GM21717 (cell line): ENCODE measurements around the gene TTLL11.

Experiments used
- ATAC-seq: cut with Tn5 transposase; IDR thresholded peaks from one replicate; pipeline ENCODE4 v1.9.1; 2021; ENCODE audit warnings: mild to moderate bottlenecking, moderate library complexity; ENCODE audit not compliant: unreplicated experiment

The TTLL11 gene

GRCh38 chr9:121944711-121945191 lies 148.4 kb downstream of the TTLL11 start:
- ATAC-seq: no peak

- no peak for ATAC-seq
These were observed 149.6 kb downstream of the TTLL11 start for GRCh38 chr9:121943463-121943862.

- no peak for ATAC-seq
These were observed 150.2 kb downstream of the TTLL11 start for GRCh38 chr9:121942866-121943382.

GRCh38 chr9:121942313-121942712 lies 150.8 kb downstream of the TTLL11 start:
- no peak for ATAC-seq

- ATAC-seq: no peak
These were observed 153.5 kb downstream of the TTLL11 start for GRCh38 chr9:121939643-121940042.

- ATAC-seq: no peak
These were observed 154.5 kb downstream of the TTLL11 start for GRCh38 chr9:121938621-121939020.

GRCh38 chr9:121937240-121937639 lies 155.9 kb downstream of the TTLL11 start:
- ATAC-seq: no peak

GRCh38 chr9:121935739-121936138 lies 157.4 kb downstream of the TTLL11 start:
- ATAC-seq: no peak

GRCh38 chr9:121930956-121931355 lies 162.2 kb downstream of the TTLL11 start:
- ATAC-seq: no peak

GRCh38 chr9:121929893-121930875 lies 162.9 kb downstream of the TTLL11 start:
- ATAC-seq: no peak

- no peak for ATAC-seq
These were observed 165.5 kb downstream of the TTLL11 start for GRCh38 chr9:121927636-121928035.

GRCh38 chr9:121927081-121927480 lies 166.0 kb downstream of the TTLL11 start:
- ATAC-seq: no peak

GRCh38 chr9:121926351-121926801 lies 166.7 kb downstream of the TTLL11 start:
- ATAC-seq: no peak

- ATAC-seq: no peak
These were observed 167.2 kb downstream of the TTLL11 start for GRCh38 chr9:121925935-121926334.

GRCh38 chr9:121924700-121925099 lies 168.4 kb downstream of the TTLL11 start:
- no peak for ATAC-seq

- ATAC-seq: no peak
These were observed 171.7 kb downstream of the TTLL11 start for GRCh38 chr9:121921444-121921843.

GRCh38 chr9:121917375-121918335 lies 175.5 kb downstream of the TTLL11 start:
- no peak for ATAC-seq

GRCh38 chr9:121915304-121915625 lies 177.8 kb downstream of the TTLL11 start:
- no peak for ATAC-seq

- ATAC-seq: no peak
These were observed 178.4 kb downstream of the TTLL11 start for GRCh38 chr9:121914604-121915303.

- ATAC-seq: no peak
These were observed 179.0 kb downstream of the TTLL11 start for GRCh38 chr9:121914017-121914595.
